Muscle layer of duodenum (tissue), 2 donors: ENCODE results near the gene ZFP90.

Experiments used
- H3K27ac ChIP-seq: one replicate; pipeline ENCODE4 v1.7.0; 2013; ENCODE audit warnings: mild to moderate bottlenecking, low read length
- H3K27me3 ChIP-seq: one replicate; pipeline ENCODE4 v1.7.0; 2013; ENCODE audit warnings: low read depth, mild to moderate bottlenecking, control low read depth, low read length
- H3K36me3 ChIP-seq, 2 donors: one replicate each; pipeline ENCODE4 v1.7.0; 2013; ENCODE audit warnings: low read length in 2 of 2, control low read depth in 1 of 2, mild to moderate bottlenecking in 1 of 2; ENCODE audit not compliant: insufficient read depth in 2 of 2, control insufficient read depth in 1 of 2
- H3K4me1 ChIP-seq, 2 donors: one replicate each; pipeline ENCODE4 v1.7.0; 2013; ENCODE audit warnings: low read length in 2 of 2, mild to moderate bottlenecking in 2 of 2, control low read depth in 1 of 2, moderate library complexity in 1 of 2; ENCODE audit not compliant: insufficient read depth in 2 of 2, control insufficient read depth in 1 of 2
- H3K4me3 ChIP-seq, 2 donors: one replicate each; pipeline ENCODE4 v1.7.0; 2013; ENCODE audit warnings: low read length in 2 of 2, low read depth in 1 of 2, mild to moderate bottlenecking in 1 of 2
- H3K9me3 ChIP-seq, 2 donors: one replicate each; pipeline ENCODE4 v1.7.0; 2013; ENCODE audit warnings: low read length in 2 of 2, control low read depth in 1 of 2, mild to moderate bottlenecking in 1 of 2; ENCODE audit not compliant: control insufficient read depth in 1 of 2
- donor health status: healthy.

Gene ZFP90

GRCh38 chr16:68503334-68503733, 35.8 kb upstream of the ZFP90 start:
- Histone ChIP-seq H3K4me1 (no peaks in the 10 kb centered on the region), H3K27ac (no peak overlapping the region), H3K36me3 (no peaks in the 10 kb centered on the region), H3K27me3 (no peaks in the 10 kb centered on the region), H3K4me3 (no peak overlapping the region), H3K9me3 (no peaks in the 10 kb centered on the region)

DNA sequence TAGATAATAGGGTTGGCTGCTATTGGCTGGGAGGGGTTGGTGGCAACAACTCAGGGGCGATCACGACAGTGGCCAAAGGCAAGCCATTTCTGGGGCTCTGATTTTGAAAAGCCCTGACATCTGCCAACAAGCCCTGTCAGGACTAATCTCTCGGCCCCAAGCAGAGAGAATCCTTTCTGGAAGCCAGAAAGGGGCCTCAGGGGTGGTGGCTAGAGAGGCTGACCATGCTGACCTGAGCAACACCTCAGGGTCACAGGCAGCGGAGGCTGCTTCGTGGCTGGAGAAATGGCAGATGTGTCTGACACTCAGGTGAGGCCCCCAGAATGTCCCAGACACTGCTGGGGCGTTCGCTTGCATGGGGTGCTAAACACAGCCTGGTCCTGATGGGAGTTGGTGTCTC, 35.0 kb upstream of the ZFP90 start:
- Histone ChIP-seq H3K27me3 (no peaks in the 10 kb centered on the region), H3K9me3 (no peaks in the 10 kb centered on the region)

GRCh38 chr16:68506331-68507053, 32.6 kb upstream of the ZFP90 start:
- no peaks in the 10 kb centered on the region for H3K27me3 ChIP-seq

More for the DNA sequence above, 35.0 kb upstream of the ZFP90 start:
- Histone ChIP-seq H3K36me3 (no peaks in the 10 kb centered on the region), H3K4me1 (no peaks in the 10 kb centered on the region), H3K27ac (no peak overlapping the region), H3K4me3 (no peak overlapping the region)

DNA sequence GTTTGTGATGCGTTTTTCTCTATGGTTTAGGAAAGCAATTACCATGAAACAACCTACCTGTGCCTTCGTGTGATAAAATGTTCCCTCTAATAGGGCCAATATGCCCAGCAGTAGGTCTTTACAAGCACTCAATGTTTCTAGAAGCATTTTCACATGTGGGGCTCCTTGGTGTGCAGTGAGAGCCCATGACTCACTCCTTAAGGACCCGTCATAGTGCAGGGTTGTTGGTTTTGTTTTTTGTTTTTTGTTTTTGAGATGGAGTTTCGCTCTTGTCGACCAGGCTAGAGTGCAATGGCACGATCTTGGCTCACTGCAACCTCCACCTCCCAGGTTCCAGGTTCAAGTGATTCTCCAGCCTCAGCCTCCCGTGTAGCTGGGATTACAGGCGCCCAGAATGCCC, 31.1 kb upstream of the ZFP90 start:
- no peak overlapping the region for H3K4me3 ChIP-seq
- H3K27me3 ChIP-seq, result no peaks in the 10 kb centered on the region
- H3K27ac ChIP-seq, result no peak overlapping the region
- no peaks in the 10 kb centered on the region for H3K36me3 ChIP-seq
- peaks cover 0 to 7% of the 10 kb centered on the region in 2 donors for H3K4me1 ChIP-seq
- H3K9me3 ChIP-seq, result no peaks in the 10 kb centered on the region

More at GRCh38 chr16:68506331-68507053, 32.6 kb upstream of the ZFP90 start:
- no peak overlapping the region for H3K27ac ChIP-seq
- no peaks in the 10 kb centered on the region for H3K9me3 ChIP-seq
- H3K4me3 ChIP-seq, result no peak overlapping the region
- no peaks in the 10 kb centered on the region for H3K36me3 ChIP-seq
- peaks cover 0 to 7% of the 10 kb centered on the region in 2 donors for H3K4me1 ChIP-seq

DNA sequence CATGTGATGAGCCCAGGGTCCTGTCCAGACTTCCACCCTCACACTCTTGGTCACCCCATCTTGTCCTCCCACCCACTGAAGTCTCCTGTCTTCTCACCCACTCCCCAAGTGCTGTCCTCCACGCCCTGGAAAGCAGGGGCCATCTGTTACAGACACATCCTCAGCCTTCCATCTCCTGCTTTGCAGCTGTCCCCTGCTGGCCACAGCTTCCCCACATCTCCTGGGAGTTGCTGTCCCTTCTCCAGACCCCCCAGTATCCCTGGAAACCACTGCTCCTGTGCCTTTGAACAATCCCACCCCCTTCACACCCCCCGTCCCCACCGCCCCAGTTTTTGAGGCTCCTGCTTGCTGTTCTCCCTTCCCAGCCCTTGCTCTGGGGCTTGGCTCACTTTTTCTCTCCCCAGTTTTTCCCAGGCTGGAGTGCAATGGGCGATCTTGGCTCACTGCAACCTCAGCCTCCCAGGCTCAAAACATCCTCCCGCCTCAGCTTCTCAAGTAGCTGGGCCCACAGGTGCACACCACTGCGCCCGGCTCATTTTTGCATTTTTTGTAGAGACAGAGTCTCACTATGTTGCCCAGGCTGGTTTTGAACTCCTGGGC, 30.4 kb upstream of the ZFP90 start:
- H3K27me3 ChIP-seq, result no peaks in the 10 kb centered on the region
- no peak overlapping the region for H3K27ac ChIP-seq
- H3K4me3 ChIP-seq, result no peak overlapping the region
- H3K36me3 ChIP-seq, result no peaks in the 10 kb centered on the region
- H3K4me1 ChIP-seq, result peaks cover 0 to 7% of the 10 kb centered on the region in 2 donors
- no peaks in the 10 kb centered on the region for H3K9me3 ChIP-seq

- peaks cover 0 to 7% of the 10 kb centered on the region in 2 donors for H3K4me1 ChIP-seq
- no peak overlapping the region for H3K27ac ChIP-seq
- H3K36me3 ChIP-seq, result no peaks in the 10 kb centered on the region
- H3K4me3 ChIP-seq, result no peak overlapping the region
- no peaks in the 10 kb centered on the region for H3K9me3 ChIP-seq
- no peaks in the 10 kb centered on the region for H3K27me3 ChIP-seq
These were observed 29.7 kb upstream of the ZFP90 start for GRCh38 chr16:68509381-68509780.

- H3K27me3 ChIP-seq, result no peaks in the 10 kb centered on the region
- peaks cover 0 to 7% of the 10 kb centered on the region in 2 donors for H3K4me1 ChIP-seq
These were observed 28.3 kb upstream of the ZFP90 start for GRCh38 chr16:68510775-68511174.

DNA sequence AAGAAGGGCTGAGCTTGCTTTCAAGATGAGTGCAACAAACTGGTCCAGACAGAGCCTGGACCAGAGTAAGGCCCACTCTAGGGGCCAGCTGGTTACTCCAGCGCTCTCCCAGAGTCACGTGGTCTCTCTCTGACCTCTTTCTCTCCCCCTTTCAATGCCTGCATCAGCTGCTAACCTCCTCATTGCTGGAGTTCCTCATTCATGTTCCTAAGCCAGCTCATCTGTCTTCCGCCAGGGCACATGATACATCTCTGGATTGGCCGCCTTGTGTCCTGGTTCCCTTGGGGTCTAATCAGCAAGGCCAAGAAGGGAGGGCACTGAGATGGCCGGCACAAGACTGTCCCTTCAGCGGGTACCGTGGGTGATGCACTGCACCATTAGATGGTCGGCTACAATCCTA, 26.9 kb upstream of the ZFP90 start:
- Histone ChIP-seq H3K4me1 (peaks cover 0 to 7% of the 10 kb centered on the region in 2 donors), H3K27me3 (no peaks in the 10 kb centered on the region), H3K4me3 (no peak overlapping the region), H3K9me3 (no peaks in the 10 kb centered on the region), H3K27ac (no peak overlapping the region), H3K36me3 (no peaks in the 10 kb centered on the region)

More at GRCh38 chr16:68510775-68511174, 28.3 kb upstream of the ZFP90 start:
- H3K36me3 ChIP-seq, result no peaks in the 10 kb centered on the region
- no peaks in the 10 kb centered on the region for H3K9me3 ChIP-seq
- no peak overlapping the region for H3K4me3 ChIP-seq
- no peak overlapping the region for H3K27ac ChIP-seq

GRCh38 chr16:68512742-68513141, 26.3 kb upstream of the ZFP90 start:
- H3K36me3 ChIP-seq, result no peaks in the 10 kb centered on the region
- H3K4me1 ChIP-seq, result peaks cover 0 to 7% of the 10 kb centered on the region in 2 donors
- H3K4me3 ChIP-seq, result no peak overlapping the region
- H3K27ac ChIP-seq, result no peak overlapping the region
- no peaks in the 10 kb centered on the region for H3K27me3 ChIP-seq
- no peaks in the 10 kb centered on the region for H3K9me3 ChIP-seq

DNA sequence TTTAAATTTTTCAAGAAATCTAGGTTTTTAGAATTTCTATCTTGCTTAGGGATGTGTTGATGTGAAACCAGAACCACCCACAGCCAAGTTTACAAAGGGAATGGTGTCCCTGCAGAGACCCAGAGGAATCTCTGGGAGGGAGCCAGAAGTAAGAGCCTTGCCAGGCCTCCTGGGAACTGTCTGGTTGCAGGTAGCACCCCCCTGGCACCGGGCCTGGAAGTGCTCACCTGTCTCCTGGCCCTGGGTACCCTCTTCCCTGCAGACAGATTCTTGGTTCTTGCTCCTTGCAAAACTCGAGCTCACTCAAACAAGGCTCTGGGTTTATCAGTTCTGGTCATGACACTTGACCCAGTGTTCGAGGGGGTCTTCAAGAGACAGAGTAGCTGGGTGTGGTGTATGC, 24.6 kb upstream of the ZFP90 start:
- peaks cover 0 to 7% of the 10 kb centered on the region in 2 donors for H3K4me1 ChIP-seq
- H3K27me3 ChIP-seq, result no peaks in the 10 kb centered on the region
- H3K4me3 ChIP-seq, result no peak overlapping the region
- H3K9me3 ChIP-seq, result no peaks in the 10 kb centered on the region
- H3K36me3 ChIP-seq, result no peaks in the 10 kb centered on the region
- H3K27ac ChIP-seq, result no peak overlapping the region

DNA sequence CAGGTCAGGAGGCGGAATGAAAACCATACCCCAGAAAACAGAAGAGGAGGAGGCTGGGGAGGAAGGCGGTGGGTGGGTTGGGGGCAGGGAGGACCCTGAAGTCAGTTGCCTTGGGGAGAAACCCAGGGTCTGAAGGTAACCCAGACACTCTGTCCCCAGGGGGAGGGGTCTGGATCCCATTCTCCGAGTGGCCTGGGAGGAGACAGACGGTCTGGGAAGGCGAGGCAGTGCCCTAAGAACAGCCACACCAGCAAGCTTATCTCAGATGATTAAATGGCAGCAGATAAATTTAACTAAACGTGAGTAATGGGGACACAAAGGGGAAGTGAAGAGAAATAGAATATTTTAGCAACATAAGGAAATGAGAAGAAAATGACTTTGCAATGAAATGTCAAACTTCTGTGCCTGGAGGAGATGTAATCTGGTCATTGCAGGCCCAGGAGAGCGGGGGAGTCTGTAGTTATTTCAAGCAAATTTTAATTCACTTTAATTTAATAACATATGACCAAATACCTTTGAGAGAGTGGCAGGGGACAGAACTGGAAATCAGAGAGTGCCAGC, 21.4 kb upstream of the ZFP90 start:
- H3K36me3 ChIP-seq, result no peaks in the 10 kb centered on the region
- no peaks in the 10 kb centered on the region for H3K9me3 ChIP-seq
- no peak overlapping the region for H3K27ac ChIP-seq
- H3K4me3 ChIP-seq, result no peak overlapping the region
- peaks cover 0 to 7% of the 10 kb centered on the region in 2 donors for H3K4me1 ChIP-seq
- no peaks in the 10 kb centered on the region for H3K27me3 ChIP-seq
